GM23338 (cell line): Measurements from ENCODE around the gene FAM131A. TPM values are rescaled to one million over a fixed set of nuclear protein-coding genes. Genes with fewer than 3 reads are reported as not detected.
A peak's percentile ranks its signal among the peaks of the same experiment; 100 is the strongest.

Experiments used
- ATAC-seq: fragments of 200-7000 bp; cut with Tn5 transposase; 3 replicates; pipeline ENCODE4 v1.9.1; 2020
- DNase-seq: peaks from one replicate; pipeline ENCODE4 v3.0.0-alpha.2; 2015; ENCODE audit warnings: low spot score
- H2AFZ ChIP-seq: fragments of 200-600 bp; sonication (generic); 2 replicates; pipeline ENCODE4 v1.8.0; 2016; ENCODE audit warnings: antibody characterized with exemption, mild to moderate bottlenecking, moderate library complexity
- H3F3A ChIP-seq: fragments of 200-600 bp; sonication (generic); replicated peaks from 2 replicates; pipeline ENCODE4 v1.8.0; 2017; ENCODE audit warnings: antibody characterized with exemption, mixed run types, low read depth
- H3K27ac ChIP-seq: fragments of 200-600 bp; sonication (generic); 2 replicates; pipeline ENCODE4 v1.6.1; 2016; ENCODE audit warnings: low read depth
- H3K27me3 ChIP-seq: fragments of 200-600 bp; sonication (generic); 2 replicates; pipeline ENCODE4 v1.8.0; 2016; ENCODE audit warnings: mild to moderate bottlenecking, mixed run types, moderate library complexity; ENCODE audit not compliant: insufficient read depth
- H3K36me3 ChIP-seq: fragments of 200-600 bp; sonication (generic); 2 replicates; pipeline ENCODE4 v1.8.0; 2016; ENCODE audit warnings: mild to moderate bottlenecking; ENCODE audit not compliant: insufficient read depth
- H3K4me1 ChIP-seq: fragments of 200-600 bp; sonication (generic); 2 replicates; pipeline ENCODE4 v1.8.0; 2016; ENCODE audit warnings: mild to moderate bottlenecking, moderate library complexity; ENCODE audit not compliant: insufficient read depth
- H3K4me2 ChIP-seq: fragments of 200-600 bp; sonication (generic); 2 replicates; pipeline ENCODE4 v1.7.1; 2017; ENCODE audit warnings: mixed run types
- H3K4me3 ChIP-seq: fragments of 200-600 bp; sonication (generic); 2 replicates; pipeline ENCODE4 v1.6.1; 2016; ENCODE audit warnings: mixed run types
- H3K79me2 ChIP-seq: fragments of 200-600 bp; sonication (generic); replicated peaks from 2 replicates; pipeline ENCODE4 v1.8.0; 2017; ENCODE audit warnings: mild to moderate bottlenecking; ENCODE audit not compliant: insufficient read depth
- H3K9me2 ChIP-seq: fragments of 200-600 bp; sonication (generic); 2 replicates; pipeline ENCODE4 v1.8.0; 2017; ENCODE audit not compliant: insufficient read depth
- H4K20me1 ChIP-seq: fragments of 200-600 bp; sonication (generic); replicated peaks from 2 replicates; pipeline ENCODE4 v1.8.0; 2017; ENCODE audit warnings: mild to moderate bottlenecking; ENCODE audit not compliant: insufficient read depth
- H3K27ac Mint-ChIP-seq: 2 replicates; pipeline ENCODE4 v1.8.0; 2020; ENCODE audit warnings: inconsistent platforms, mild to moderate bottlenecking, moderate library complexity, mixed read lengths
- H3K27me3 Mint-ChIP-seq: 3 replicates; pipeline ENCODE4 v1.8.0; 2022; ENCODE audit warnings: low read depth, mild to moderate bottlenecking, moderate library complexity, mixed read lengths, inconsistent platforms; ENCODE audit not compliant: insufficient read depth, poor library complexity
- H3K36me3 Mint-ChIP-seq: 3 replicates; pipeline ENCODE4 v1.8.0; 2021; ENCODE audit warnings: low read depth, mild to moderate bottlenecking, inconsistent platforms, moderate library complexity, mixed read lengths
- H3K4me1 Mint-ChIP-seq: 3 replicates; pipeline ENCODE4 v1.8.0; 2020; ENCODE audit warnings: mild to moderate bottlenecking, inconsistent platforms, mixed read lengths
- H3K4me3 Mint-ChIP-seq: 3 replicates; pipeline ENCODE4 v1.8.0; 2021; ENCODE audit warnings: moderate library complexity, mild to moderate bottlenecking, inconsistent platforms, mixed read lengths
- H3K9me3 Mint-ChIP-seq: 3 replicates; pipeline ENCODE4 v1.8.0; 2020; ENCODE audit warnings: moderate library complexity, mild to moderate bottlenecking, inconsistent platforms, mixed read lengths
- CTCF ChIP-seq, 2 experiments: fragments of 200-600 bp in 1 of 2; sonication (generic) in 1 of 2; conservative IDR thresholded peaks; 2 replicates each; pipeline versions ENCODE4 v1.5.1 to v1.6.1; 2016 to 2017; ENCODE audit warnings: antibody characterized with exemption in 2 of 2, low read depth in 2 of 2, mild to moderate bottlenecking in 2 of 2, moderate library complexity in 1 of 2
- EZH2 ChIP-seq: fragments of 200-600 bp; sonication (generic); IDR thresholded peaks from one replicate; pipeline ENCODE4 v1.8.0; 2017; ENCODE audit warnings: antibody characterized with exemption, mild to moderate bottlenecking, low read depth; ENCODE audit not compliant: unreplicated experiment
- EZH2phosphoT487 ChIP-seq: fragments of 200-600 bp; sonication (generic); IDR thresholded peaks from one replicate; pipeline ENCODE4 v1.8.1; 2018; ENCODE audit warnings: antibody characterized with exemption; ENCODE audit not compliant: unreplicated experiment
- NANOG ChIP-seq: IDR thresholded peaks from 2 replicates; pipeline ENCODE4 v1.6.1; 2016; ENCODE audit warnings: antibody characterized with exemption, borderline replicate concordance
- POLR2AphosphoS5 ChIP-seq: IDR thresholded peaks from 2 replicates; pipeline ENCODE4 v1.6.1; 2016; ENCODE audit warnings: antibody characterized with exemption, low read depth
- polyA plus RNA-seq: library from polyadenylated mRNA; unstranded; fragments of >200 nt; fragmentation: Nextera tagmentation; extraction: Ambion mirVana; gene quantifications from 2 replicates; pipeline ENCODE4 v1.2.1, GENCODE V29; 2016
- total RNA-seq: library from RNA; depleted of rRNA; stranded (reverse); fragments of >200 nt; shearing (Covaris generic); gene quantifications from 2 replicates; pipeline ENCODE4 v1.2.3, GENCODE V29; 2014
- TF ChIP-seq, protein P1 (sequence below): IDR thresholded peaks from one replicate; pipeline ENCODE4 v1.6.1; 2018; ENCODE audit warnings: antibody characterized with exemption; ENCODE audit not compliant: unreplicated experiment
- TF ChIP-seq, protein P2 (sequence below): IDR thresholded peaks from 2 replicates; pipeline ENCODE4 v1.6.1; 2016; ENCODE audit warnings: antibody characterized with exemption

Gene FAM131A
- total and polyA plus RNA-seq, 2 experiments from 2014 or later, result 6.7 to 31.8 TPM

- no peaks in the 10 kb centered on the region for H4K20me1 ChIP-seq
- H3K9me2 ChIP-seq, result no peaks in the 10 kb centered on the region
- H3K4me3 ChIP-seq, result peak overlapping the region; percentile 64
- peak; percentile 69 for DNase-seq
- no peak overlapping the region for H3K27ac ChIP-seq
- H2AFZ ChIP-seq, result peak overlapping the region; percentile 72
- peaks cover 66% of the 10 kb centered on the region for H3K27me3 ChIP-seq
- Mint-ChIP-seq H3K27me3 (peaks cover 58% of the 10 kb centered on the region), H3K4me1 (peaks cover 29% of the 10 kb centered on the region), H3K27ac (no peak overlapping the region), H3K4me3 (peak overlapping the region; percentile 76), H3K36me3 (no peaks in the 10 kb centered on the region), H3K9me3 (no peaks in the 10 kb centered on the region)
- peak overlapping the region; percentile 87 for H3K4me2 ChIP-seq
- TF ChIP-seq CTCF (conservative IDR thresholded peaks at IDR 0.05; ENCODE audit: low read depth in 2 of 2) (no peak), EZH2phosphoT487 (peak; percentile 71), EZH2 (peak; percentile 92)
- H3F3A ChIP-seq, result 0 out of 2 replicates have a peak, but pooled peaks cover 4% of the 10 kb centered on the region
- no peaks in the 10 kb centered on the region for H3K79me2 ChIP-seq
- H3K36me3 ChIP-seq, result no peaks in the 10 kb centered on the region
- ATAC-seq, result peak; percentile 34
- peaks cover 24% of the 10 kb centered on the region for H3K4me1 ChIP-seq
These were observed 44.1 kb downstream of the FAM131A start for GRCh38 chr3:184381261-184382224.

GRCh38 chr3:184382326-184383032, 45.1 kb downstream of the FAM131A start:
- peaks cover 63% of the 10 kb centered on the region for H3K27me3 ChIP-seq
- peaks cover 21% of the 10 kb centered on the region for H3K4me1 Mint-ChIP-seq
- no peaks in the 10 kb centered on the region for H3K79me2 ChIP-seq
- H2AFZ ChIP-seq, result no peak overlapping the region
- H3K9me3 Mint-ChIP-seq, result no peaks in the 10 kb centered on the region
- H4K20me1 ChIP-seq, result no peaks in the 10 kb centered on the region
- no peak overlapping the region for H3K4me3 ChIP-seq
- peaks cover 16% of the 10 kb centered on the region for H3K4me1 ChIP-seq
- no peaks in the 10 kb centered on the region for H3K36me3 ChIP-seq
- H3K27ac Mint-ChIP-seq, result no peak overlapping the region
- no peaks in the 10 kb centered on the region for H3K36me3 Mint-ChIP-seq
- H3K9me2 ChIP-seq, result no peaks in the 10 kb centered on the region
- H3K4me2 ChIP-seq, result no peak overlapping the region
- no peak overlapping the region; the same call in 2 of the 3 replicates for H3K4me3 Mint-ChIP-seq
- H3K27ac ChIP-seq, result no peak overlapping the region
- no peak for ATAC-seq
- DNase-seq, result no peak
- no peak for TF ChIP-seq POLR2AphosphoS5
- TF ChIP-seq, protein P1, sequence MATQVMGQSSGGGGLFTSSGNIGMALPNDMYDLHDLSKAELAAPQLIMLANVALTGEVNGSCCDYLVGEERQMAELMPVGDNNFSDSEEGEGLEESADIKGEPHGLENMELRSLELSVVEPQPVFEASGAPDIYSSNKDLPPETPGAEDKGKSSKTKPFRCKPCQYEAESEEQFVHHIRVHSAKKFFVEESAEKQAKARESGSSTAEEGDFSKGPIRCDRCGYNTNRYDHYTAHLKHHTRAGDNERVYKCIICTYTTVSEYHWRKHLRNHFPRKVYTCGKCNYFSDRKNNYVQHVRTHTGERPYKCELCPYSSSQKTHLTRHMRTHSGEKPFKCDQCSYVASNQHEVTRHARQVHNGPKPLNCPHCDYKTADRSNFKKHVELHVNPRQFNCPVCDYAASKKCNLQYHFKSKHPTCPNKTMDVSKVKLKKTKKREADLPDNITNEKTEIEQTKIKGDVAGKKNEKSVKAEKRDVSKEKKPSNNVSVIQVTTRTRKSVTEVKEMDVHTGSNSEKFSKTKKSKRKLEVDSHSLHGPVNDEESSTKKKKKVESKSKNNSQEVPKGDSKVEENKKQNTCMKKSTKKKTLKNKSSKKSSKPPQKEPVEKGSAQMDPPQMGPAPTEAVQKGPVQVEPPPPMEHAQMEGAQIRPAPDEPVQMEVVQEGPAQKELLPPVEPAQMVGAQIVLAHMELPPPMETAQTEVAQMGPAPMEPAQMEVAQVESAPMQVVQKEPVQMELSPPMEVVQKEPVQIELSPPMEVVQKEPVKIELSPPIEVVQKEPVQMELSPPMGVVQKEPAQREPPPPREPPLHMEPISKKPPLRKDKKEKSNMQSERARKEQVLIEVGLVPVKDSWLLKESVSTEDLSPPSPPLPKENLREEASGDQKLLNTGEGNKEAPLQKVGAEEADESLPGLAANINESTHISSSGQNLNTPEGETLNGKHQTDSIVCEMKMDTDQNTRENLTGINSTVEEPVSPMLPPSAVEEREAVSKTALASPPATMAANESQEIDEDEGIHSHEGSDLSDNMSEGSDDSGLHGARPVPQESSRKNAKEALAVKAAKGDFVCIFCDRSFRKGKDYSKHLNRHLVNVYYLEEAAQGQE, result no peak
- no peak for TF ChIP-seq NANOG
- TF ChIP-seq, protein P2, sequence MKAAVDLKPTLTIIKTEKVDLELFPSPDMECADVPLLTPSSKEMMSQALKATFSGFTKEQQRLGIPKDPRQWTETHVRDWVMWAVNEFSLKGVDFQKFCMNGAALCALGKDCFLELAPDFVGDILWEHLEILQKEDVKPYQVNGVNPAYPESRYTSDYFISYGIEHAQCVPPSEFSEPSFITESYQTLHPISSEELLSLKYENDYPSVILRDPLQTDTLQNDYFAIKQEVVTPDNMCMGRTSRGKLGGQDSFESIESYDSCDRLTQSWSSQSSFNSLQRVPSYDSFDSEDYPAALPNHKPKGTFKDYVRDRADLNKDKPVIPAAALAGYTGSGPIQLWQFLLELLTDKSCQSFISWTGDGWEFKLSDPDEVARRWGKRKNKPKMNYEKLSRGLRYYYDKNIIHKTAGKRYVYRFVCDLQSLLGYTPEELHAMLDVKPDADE, result no peak
- peaks cover 54% of the 10 kb centered on the region for H3K27me3 Mint-ChIP-seq
- H3F3A ChIP-seq, result 0 out of 2 replicates have a peak, but pooled peaks cover 4% of the 10 kb centered on the region
